ENCODE data around the gene SPG7. TPM values are rescaled to one million over a fixed set of nuclear protein-coding genes. Genes with fewer than 3 reads are reported as not detected.
A peak's percentile ranks its signal among the peaks of the same experiment; 100 is the strongest.

SPG7 gene
- total RNA-seq, 1 experiment from 2014 or later: 119 TPM

DNA sequence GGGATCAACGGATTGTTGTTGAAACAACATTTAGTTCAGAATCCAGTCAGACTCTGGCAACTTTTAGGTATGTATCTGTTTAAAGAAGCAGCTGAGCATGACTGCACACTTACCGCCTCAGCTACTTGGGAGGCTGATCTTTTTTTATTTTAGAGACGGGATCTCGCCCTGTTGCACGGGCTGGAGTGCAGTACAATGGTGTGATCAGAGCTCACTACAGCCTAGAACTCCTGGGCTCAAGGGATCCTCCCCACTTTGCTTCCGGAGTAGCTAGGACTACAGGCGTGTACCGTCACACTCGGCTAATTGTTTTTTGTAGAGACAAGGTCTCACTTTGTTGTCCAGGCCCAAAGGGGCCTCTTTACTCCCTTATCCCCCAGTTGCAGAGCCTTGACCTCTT, 2.3 kb downstream of the SPG7 start:
- Histone ChIP-seq H2AK5ac (ENCODE audit: insufficient read length, low read length) (no peak overlapping the region), H3K4ac (ENCODE audit: low read depth, low read length) (no peak overlapping the region), H4K91ac (ENCODE audit: insufficient read length, low read depth, low read length) (no peak overlapping the region), H3K4me2 (ENCODE audit: insufficient read depth, insufficient read length, low read length) (no peak overlapping the region), H3K9ac (ENCODE audit: extremely low read depth, insufficient read length, low read length) (no peak overlapping the region), H3T11ph (ENCODE audit: low read length) (no peak overlapping the region), H3K9me3 (ENCODE audit: control insufficient read depth, low read depth, low read length) (no peaks in the 10 kb centered on the region), H3K56ac (ENCODE audit: insufficient read length, low read depth, low read length) (no peak overlapping the region), H4K5ac (ENCODE audit: insufficient read length, low read depth, low read length) (no peak overlapping the region), H2BK20ac (ENCODE audit: low read depth, low read length, poor library complexity, severe bottlenecking) (no peak overlapping the region), H3K27me3 (ENCODE audit: insufficient read depth, low read length) (no peaks in the 10 kb centered on the region), H3K23me2 (ENCODE audit: insufficient read length, low read depth, low read length, poor library complexity, severe bottlenecking) (peaks cover 6% of the 10 kb centered on the region), H2AFZ (ENCODE audit: low read length) (no peak overlapping the region), H3K14ac (ENCODE audit: insufficient read depth, low read length) (no peak overlapping the region), H3K27ac (ENCODE audit: insufficient read length, low read depth, low read length) (no peak overlapping the region), H4K20me1 (ENCODE audit: control insufficient read depth, insufficient read depth, insufficient read length) (no peaks in the 10 kb centered on the region), H3K18ac (ENCODE audit: insufficient read length, low read depth, low read length) (no peak overlapping the region), H3K79me2 (ENCODE audit: insufficient read depth, low read length) (peaks cover 7% of the 10 kb centered on the region; the same call in 1 of the 2 replicates), H2BK12ac (ENCODE audit: insufficient read length, low read depth, low read length) (no peak overlapping the region), H4K8ac (replicated peaks; ENCODE audit: insufficient read length, low read depth, low read length) (no peak overlapping the region), H2BK5ac (ENCODE audit: insufficient read length, low read length) (no peak overlapping the region), H2BK120ac (ENCODE audit: low read depth, low read length, poor library complexity, severe bottlenecking) (no peak overlapping the region), H2BK15ac (ENCODE audit: low read depth, low read length) (no peak overlapping the region), H3K79me1 (ENCODE audit: insufficient read depth, low read depth, low read length, poor library complexity, severe bottlenecking) (peaks cover 3% of the 10 kb centered on the region), H3K4me1 (ENCODE audit: insufficient read depth, low read length) (no peaks in the 10 kb centered on the region), H3K23ac (ENCODE audit: insufficient read length, low read depth, low read length) (no peak overlapping the region)
- H3K9me3 Mint-ChIP-seq: no peaks in the 10 kb centered on the region
- H3K4me1 Mint-ChIP-seq: peaks cover 4 to 7% of the 10 kb centered on the region in 2 experiments; a peak in 2 of 4 replicates
- peak overlapping the region; percentile 14 to 42; a peak in 1 of 5 replicates for H3K4me3 Mint-ChIP-seq
- H3K27ac Mint-ChIP-seq: no peak overlapping the region
- no peak for DNase-seq
- WGBS (ENCODE audit: extremely low coverage, insufficient read length, low lambda C conversion rate): no CpG with 5 or more reads among the region's 9 CpGs
- TF ChIP-seq, protein P1, sequence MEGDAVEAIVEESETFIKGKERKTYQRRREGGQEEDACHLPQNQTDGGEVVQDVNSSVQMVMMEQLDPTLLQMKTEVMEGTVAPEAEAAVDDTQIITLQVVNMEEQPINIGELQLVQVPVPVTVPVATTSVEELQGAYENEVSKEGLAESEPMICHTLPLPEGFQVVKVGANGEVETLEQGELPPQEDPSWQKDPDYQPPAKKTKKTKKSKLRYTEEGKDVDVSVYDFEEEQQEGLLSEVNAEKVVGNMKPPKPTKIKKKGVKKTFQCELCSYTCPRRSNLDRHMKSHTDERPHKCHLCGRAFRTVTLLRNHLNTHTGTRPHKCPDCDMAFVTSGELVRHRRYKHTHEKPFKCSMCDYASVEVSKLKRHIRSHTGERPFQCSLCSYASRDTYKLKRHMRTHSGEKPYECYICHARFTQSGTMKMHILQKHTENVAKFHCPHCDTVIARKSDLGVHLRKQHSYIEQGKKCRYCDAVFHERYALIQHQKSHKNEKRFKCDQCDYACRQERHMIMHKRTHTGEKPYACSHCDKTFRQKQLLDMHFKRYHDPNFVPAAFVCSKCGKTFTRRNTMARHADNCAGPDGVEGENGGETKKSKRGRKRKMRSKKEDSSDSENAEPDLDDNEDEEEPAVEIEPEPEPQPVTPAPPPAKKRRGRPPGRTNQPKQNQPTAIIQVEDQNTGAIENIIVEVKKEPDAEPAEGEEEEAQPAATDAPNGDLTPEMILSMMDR (conservative IDR thresholded peaks at IDR 0.05): no peak
- H3K27me3 Mint-ChIP-seq (ENCODE audit: low read depth): peaks cover 14% of the 10 kb centered on the region
- peaks cover 25 to 40% (median 37%) of the 10 kb centered on the region in 3 experiments; a peak in 6 of 7 replicates for H3K36me3 Mint-ChIP-seq (ENCODE audit: insufficient read depth in 1 of 3, low read depth in 3 of 3)
